ENCODE data around the gene TFE3. TPM values are rescaled to one million over a fixed set of nuclear protein-coding genes. Genes with fewer than 3 reads are reported as not detected.
A peak's percentile ranks its signal among the peaks of the same experiment; 100 is the strongest.

Gene TFE3
- 45.3 and 71.7 TPM in 2 replicates for total RNA-seq (2022)
- Bru-seq, nascent RNA = percentile 76 among the genes with signal in this experiment
- percentile 86 among the genes with signal in this experiment for BruChase-seq, experiment 1, labeled RNA remaining after a 6-hour chase
- percentile 82 among the genes with signal in this experiment for BruChase-seq, experiment 2, labeled RNA remaining after a 2-hour chase
- long read RNA-seq, transcript TFE3-201 (10 exons, 3,415 nt) = major isoform, 64 of 154 reads
- long read RNA-seq, transcript TFE3-204 (10 exons, 3,279 nt) = minor isoform, 28 of 154 reads
- long read RNA-seq, partial matches to known transcripts = 12 of 154 reads
- long read RNA-seq, other reads (novel, unspliced or antisense) = 48 of 154 reads

DNA sequence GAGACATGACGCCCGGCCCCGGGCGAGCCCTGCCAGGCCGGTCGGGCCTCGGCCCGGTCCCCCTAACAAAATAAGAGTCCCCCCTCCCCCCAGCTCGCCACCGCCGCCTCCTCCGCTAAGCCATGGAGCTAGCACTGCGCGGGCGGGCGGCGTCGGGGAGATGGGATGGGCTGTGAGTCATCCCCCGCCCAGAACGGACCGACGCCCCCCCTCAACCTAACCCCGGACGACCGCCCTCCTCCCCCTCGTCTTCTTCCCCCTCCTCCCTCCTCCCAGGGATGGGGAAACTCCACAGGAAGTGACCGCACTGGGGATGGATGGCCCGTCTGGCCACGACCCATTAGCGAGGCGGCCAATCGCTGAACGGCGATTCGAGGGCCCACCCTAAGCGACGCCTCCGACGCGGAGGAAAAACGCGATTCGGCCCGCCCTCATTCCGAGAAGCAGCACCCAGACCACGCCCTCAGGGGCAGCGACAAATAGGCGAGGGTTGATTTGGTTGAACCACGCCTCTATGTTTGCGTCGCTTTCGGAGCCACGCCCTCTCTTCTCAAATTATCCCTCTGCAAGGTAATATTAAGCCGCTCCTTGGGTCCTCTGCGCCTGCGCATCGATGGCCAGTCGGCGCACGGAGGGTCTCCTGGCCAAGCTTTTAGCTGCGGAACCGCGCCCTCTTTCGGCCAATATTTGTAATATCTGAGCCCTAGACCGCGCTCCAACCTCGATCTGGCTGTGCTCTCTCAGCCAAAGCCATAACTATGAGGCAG lies at the start of gene TFE3:
TFE3 (minus strand) TSS at position 138 of the 767 bp plus-strand sequence; CDS start at position 7, 131 bp downstream.
- H3K4me1 Mint-ChIP-seq (ENCODE audit: insufficient read depth, unreplicated experiment) = peaks cover 8% of the 10 kb centered on the region
- no peaks in the 10 kb centered on the region for H3K9me3 Mint-ChIP-seq (ENCODE audit: unreplicated experiment)
- TF ChIP-seq CTCF (IDR thresholded peaks at IDR 0.05; ENCODE audit: unreplicated experiment) = peak; percentile 37
- no TSS peak for BruUV-seq (replicated peaks)
- peak within 1 kb of the TSS; percentile 91 for H3K27ac Mint-ChIP-seq (ENCODE audit: low read depth, unreplicated experiment)
- intact Hi-C loops (cut with micrococcal nuclease) = loop anchor here (1.0 to 5.0 kb wide), 4 partner anchors 41 to 283 kb away; partner anchors contain the start of genes GLOD5, GRIPAP1, KCND1 and PIM2
- POLR2A ChIA-PET = interaction anchor here (1.0 to 4.1 kb wide), 9 partner anchors 13 to 123 kb away, joined by 3 to 57 read pairs (median 14); partner anchors contain the start of genes CCDC120, GRIPAP1, OTUD5 and WDR45
- no peaks in the 10 kb centered on the region for H3K27me3 Mint-ChIP-seq (ENCODE audit: insufficient read depth, unreplicated experiment)
- H3K36me3 Mint-ChIP-seq (ENCODE audit: insufficient read depth, unreplicated experiment) = peaks cover 25% of the 10 kb centered on the region
- CTCF ChIA-PET = interaction anchor here (0.6 to 3.4 kb wide), 7 partner anchors 13 to 124 kb away, joined by 3 to 15 read pairs (median 4); partner anchors contain the start of gene OTUD5
- peak within 1 kb of the TSS; percentile 79 for H3K4me3 Mint-ChIP-seq (ENCODE audit: unreplicated experiment)
- peak; percentile 98 for DNase-seq (ENCODE audit: unreplicated experiment)

GRCh38 chrX:49089553-49089952 lies 46.4 kb upstream of the TFE3 start:
- ChIA-PET POLR2A (interaction anchor here (1.9 kb wide), 1 partner anchor 9 kb away, joined by 6 read pairs; no protein-coding TSS in a partner anchor), CTCF (no interaction called here)
- Mint-ChIP-seq H3K36me3 (ENCODE audit: insufficient read depth, unreplicated experiment) (peaks cover 5% of the 10 kb centered on the region), H3K9me3 (ENCODE audit: unreplicated experiment) (no peaks in the 10 kb centered on the region), H3K27ac (ENCODE audit: low read depth, unreplicated experiment) (no peak overlapping the region), H3K27me3 (ENCODE audit: insufficient read depth, unreplicated experiment) (no peaks in the 10 kb centered on the region), H3K4me3 (ENCODE audit: unreplicated experiment) (no peak overlapping the region), H3K4me1 (ENCODE audit: insufficient read depth, unreplicated experiment) (no peaks in the 10 kb centered on the region)
- intact Hi-C loops (cut with micrococcal nuclease) = no loop called here
- no peak for DNase-seq (ENCODE audit: unreplicated experiment)
- no peak for TF ChIP-seq CTCF (IDR thresholded peaks at IDR 0.05; ENCODE audit: unreplicated experiment)
- BruUV-seq (replicated peaks) = no TSS peak

- Mint-ChIP-seq H3K4me3 (ENCODE audit: unreplicated experiment) (no peak overlapping the region), H3K27me3 (ENCODE audit: insufficient read depth, unreplicated experiment) (no peaks in the 10 kb centered on the region), H3K4me1 (ENCODE audit: insufficient read depth, unreplicated experiment) (peaks cover 5% of the 10 kb centered on the region), H3K9me3 (ENCODE audit: unreplicated experiment) (no peaks in the 10 kb centered on the region), H3K27ac (ENCODE audit: low read depth, unreplicated experiment) (no peak overlapping the region), H3K36me3 (ENCODE audit: insufficient read depth, unreplicated experiment) (peaks cover 13% of the 10 kb centered on the region)
- BruUV-seq (replicated peaks) = no TSS peak
- no peak for DNase-seq (ENCODE audit: unreplicated experiment)
- ChIA-PET CTCF (interaction anchor here (0.6 kb wide), 1 partner anchor 128 kb away, joined by 3 read pairs; no protein-coding TSS in a partner anchor), POLR2A (no interaction called here)
- no peak for TF ChIP-seq CTCF (IDR thresholded peaks at IDR 0.05; ENCODE audit: unreplicated experiment)
- intact Hi-C loops (cut with micrococcal nuclease) = no loop called here
These were observed 39.2 kb upstream of the TFE3 start for GRCh38 chrX:49082271-49082871.

Data from MCF 10A (cell line).